GM19240 (cell line): Measurements from ENCODE around the gene LRRC7.

Experiments
- DNase-seq: peaks from one replicate; pipeline ENCODE4 v3.0.0; 2011; ENCODE audit warnings: low spot score; ENCODE audit not compliant: insufficient read length

The LRRC7 gene

GRCh38 chr1:70086897-70087296 lies 519.2 kb downstream of the LRRC7 start:
- DNase-seq, result no peak

GRCh38 chr1:70090141-70090540 lies 522.4 kb downstream of the LRRC7 start:
- DNase-seq, result no peak

DNA sequence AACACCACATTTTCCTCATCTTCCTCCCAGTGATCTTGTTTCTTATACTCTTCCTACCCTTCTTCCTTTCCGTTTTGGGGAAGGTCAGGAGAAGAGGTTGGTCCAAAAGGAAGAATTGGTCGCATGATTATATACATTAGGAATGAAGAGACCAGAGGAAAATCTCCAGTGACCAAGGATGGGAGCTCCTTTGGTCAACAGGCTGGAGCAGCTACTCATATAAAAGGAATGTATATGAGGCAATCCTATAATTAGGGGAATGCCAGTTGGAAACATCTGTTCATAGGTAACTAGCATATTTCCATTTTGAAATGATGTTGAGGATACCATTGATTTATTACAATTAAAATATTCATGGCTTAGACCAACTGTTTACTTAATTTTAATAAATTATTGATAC lies 523.2 kb downstream of the LRRC7 start:
- DNase-seq, result no peak

- DNase-seq, result no peak
Measured at GRCh38 chr1:70091811-70092210, 524.1 kb downstream of the LRRC7 start.

GRCh38 chr1:70092526-70092925 lies 524.8 kb downstream of the LRRC7 start:
- no peak for DNase-seq

- no peak for DNase-seq
Measured at GRCh38 chr1:70093250-70093975, 525.7 kb downstream of the LRRC7 start.

DNA sequence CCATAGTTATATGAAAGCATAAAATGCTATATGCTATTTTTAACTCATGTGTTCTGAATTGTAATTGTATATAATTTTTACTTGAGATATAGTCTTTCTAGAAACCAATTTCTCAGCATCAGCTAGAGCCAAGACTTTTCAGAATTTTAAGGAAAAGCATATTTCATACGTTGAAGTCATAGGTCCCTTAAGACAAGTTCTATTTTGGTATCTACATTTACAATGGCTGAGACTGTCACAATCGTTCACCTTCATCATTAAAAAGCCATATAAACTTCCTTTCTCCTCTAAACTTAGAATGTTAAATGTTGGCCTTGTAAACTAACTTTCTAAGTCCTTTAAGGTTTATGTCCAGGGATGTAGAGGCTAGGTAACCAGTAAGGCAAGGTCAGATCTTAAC lies 533.5 kb downstream of the LRRC7 start:
- DNase-seq, result no peak

- no peak for DNase-seq
Measured at GRCh38 chr1:70101774-70102173, 534.1 kb downstream of the LRRC7 start.

- no peak for DNase-seq
Measured at GRCh38 chr1:70103770-70104169, 536.0 kb downstream of the LRRC7 start.

GRCh38 chr1:70109241-70109640 lies 541.5 kb downstream of the LRRC7 start:
- DNase-seq, result no peak

DNA sequence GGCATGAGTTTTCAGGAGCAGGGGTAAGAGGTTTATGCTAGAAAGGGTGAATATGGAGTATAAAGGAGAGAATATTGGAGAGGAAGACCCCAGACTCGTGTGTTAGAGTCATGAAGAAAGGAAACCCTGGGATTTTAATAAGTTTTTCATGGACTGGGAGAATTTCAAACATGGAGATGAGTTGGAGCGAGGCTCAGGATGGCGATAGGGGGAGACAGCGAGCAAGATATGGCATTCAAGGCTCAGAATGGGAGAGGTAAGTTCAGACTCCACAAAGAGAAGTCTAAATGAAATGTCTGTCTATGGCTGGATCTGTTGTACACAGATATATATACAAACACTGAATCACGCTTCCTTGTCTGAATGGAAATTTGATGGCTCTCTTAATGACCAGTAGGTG lies 545.1 kb downstream of the LRRC7 start:
- DNase-seq, result no peak

GRCh38 chr1:70115315-70115714 lies 547.6 kb downstream of the LRRC7 start:
- DNase-seq, result no peak

DNA sequence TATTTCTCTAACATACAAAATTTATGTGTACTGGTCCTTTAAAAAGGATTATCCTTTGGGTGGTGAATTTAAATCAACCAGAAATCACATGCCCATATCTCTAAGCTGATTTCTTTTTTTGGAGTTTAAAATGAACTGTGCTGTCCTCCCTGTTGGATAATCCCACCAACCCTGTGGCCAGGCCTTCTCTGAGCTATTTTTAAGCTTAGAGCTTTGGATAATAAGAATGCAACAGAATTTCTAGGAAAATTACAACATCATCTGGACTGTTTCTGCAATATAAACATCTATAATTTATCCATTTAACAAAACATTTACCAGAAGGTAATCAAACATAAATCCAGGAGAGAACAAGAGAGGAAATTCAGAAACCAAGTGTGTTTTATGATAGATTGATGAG lies 549.3 kb downstream of the LRRC7 start:
- DNase-seq, result no peak

DNA sequence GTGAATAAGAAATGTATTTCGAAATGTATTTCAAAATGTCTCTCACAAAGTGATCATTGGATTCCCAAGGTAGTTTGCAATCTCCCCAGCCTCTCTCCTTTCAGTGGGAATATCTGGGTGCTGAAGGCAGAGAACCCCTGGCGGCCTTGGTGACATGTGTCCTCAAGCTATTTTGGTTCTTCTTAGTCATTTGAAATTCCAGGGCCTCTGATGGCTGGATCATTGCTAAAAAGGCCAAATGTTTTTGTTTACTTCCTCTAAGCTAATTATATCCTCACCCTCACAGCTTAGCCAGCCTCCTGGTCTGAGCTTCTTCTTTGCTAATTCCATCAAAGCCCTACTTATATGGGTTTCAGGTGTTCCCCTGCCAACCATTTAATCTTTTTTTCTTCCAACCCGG lies 566.4 kb downstream of the LRRC7 start:
- DNase-seq, result no peak

DNA sequence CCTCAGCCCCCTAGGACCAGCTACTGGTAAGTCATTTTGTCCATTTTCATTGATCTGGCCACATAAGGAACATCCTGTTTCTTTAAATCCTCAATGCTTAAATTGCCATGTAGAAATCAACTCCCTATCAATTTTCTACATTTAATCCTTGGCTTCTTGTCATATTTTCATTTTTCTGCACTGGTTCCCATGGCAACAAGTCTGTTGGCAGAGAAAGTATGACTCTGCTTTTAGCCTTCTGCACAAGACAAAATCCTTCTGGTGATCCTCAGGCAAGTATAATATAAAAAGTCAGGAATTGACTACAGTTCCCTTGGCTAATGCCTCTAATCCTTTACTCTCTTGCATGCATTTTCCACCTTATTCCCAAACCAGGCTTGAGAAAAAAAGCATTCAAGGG lies 572.6 kb downstream of the LRRC7 start:
- no peak for DNase-seq

DNA sequence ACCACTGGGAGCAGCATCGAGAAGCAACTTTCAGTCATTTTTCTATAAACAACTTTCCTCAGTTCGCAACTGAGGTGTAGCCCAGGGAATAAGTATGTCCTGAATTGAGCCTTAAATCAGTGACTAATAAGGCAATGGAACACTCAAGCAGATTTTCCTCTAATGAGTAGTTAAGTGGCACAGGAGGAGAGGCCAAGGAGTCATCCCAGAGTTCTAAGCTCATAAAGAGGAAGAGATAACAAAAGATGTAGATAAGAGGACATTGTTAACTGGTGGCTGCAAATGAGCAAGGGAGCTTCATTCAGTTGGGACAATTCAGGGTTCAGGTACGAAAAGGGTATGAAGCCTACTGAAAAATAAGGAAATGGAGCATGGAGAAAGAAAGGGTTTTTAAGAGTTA lies 573.2 kb downstream of the LRRC7 start:
- DNase-seq, result no peak

GRCh38 chr1:70142075-70142474 lies 574.4 kb downstream of the LRRC7 start:
- DNase-seq, result no peak

GRCh38 chr1:70143048-70143659 lies 575.4 kb downstream of the LRRC7 start:
- no peak for DNase-seq

- DNase-seq, result no peak
Measured at GRCh38 chr1:70146488-70146887, 578.8 kb downstream of the LRRC7 start.

DNA sequence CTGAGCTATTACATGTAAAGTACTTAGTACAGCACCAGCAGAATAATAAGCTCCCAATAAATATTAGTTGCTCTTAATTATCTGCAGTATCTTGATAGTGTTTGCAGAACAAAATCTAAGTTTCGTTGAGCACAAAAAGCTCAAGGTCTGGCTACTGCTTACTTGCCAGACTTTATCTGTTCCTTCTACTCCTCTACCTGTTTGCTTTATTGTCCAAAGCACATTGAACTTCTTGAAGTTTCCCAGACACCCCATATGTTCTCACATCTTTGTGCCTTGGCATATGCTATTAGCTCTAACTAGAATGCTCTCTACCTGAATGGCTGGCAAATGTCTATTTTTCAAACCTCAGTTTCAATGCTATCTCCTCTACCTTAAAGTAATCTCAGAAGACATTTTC lies 582.7 kb downstream of the LRRC7 start:
- DNase-seq, result no peak

- no peak for DNase-seq
Measured at GRCh38 chr1:70153739-70154138, 586.0 kb downstream of the LRRC7 start.

DNA sequence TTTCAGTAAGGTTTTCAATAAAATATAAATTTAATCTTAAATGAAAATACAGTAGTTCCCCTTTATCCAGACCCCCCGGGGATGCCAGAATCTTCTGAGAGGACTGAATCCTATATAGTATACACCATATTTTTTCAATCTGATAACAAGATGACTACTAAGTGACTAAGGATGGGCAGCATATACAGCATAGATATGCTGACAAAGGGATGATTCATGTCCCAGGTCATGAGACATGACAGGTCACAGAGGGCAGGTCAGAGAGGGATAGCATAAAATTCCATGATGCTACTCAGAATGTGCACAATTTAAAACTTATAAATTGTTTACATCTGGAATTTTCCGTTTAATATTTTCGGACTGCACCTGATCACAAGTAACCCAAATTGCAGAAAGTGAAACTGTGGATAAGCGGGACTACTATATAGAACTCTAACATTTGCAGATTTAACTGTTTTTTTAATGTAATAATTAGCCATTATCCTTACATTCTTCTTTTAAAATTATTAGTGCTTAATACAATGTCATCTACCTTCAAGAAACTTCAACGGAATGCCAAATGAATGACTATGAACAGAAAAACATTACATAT lies 588.9 kb downstream of the LRRC7 start:
- DNase-seq, result no peak

DNA sequence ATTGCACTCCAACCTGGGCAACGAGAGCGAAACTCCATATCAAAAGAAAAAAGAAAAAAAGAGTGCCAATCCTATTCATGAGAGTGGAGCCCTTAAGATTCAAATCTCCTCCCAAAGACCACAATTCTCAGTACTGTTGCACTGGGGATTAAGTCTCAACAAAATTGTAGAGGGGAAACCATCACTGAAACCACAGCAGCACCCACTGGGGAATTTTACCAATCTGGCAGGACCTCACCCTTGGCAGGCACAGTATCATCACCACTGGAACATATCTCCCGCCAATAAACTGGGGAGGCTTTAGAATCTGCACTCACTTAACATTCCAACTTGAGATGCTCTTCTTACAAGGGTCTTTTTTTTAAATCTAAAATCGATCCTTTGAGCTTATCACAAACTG lies 596.6 kb downstream of the LRRC7 start:
- no peak for DNase-seq
